ENCODE results near the gene SUN5.
"Not testable (repeated sequence)": the region's sequence is repeated elsewhere in the genome, so short reads cannot be mapped to it uniquely, and the experiment has no call there.

The SUN5 gene

DNA sequence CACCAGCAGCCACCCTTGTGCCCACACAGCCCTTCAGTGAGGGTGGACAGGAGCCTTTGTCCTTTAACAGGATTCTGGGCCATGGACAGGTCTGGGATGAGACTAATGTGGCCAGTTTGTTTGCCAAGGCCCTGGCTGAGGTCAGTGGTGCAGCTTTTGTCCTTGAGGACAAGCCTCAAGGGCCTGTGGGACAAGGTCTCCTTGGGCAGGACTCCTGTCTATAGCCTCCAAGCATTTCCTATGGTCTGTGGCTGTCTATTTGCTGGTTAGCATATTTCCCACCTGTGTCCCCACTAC lies 44.1 kb downstream of the SUN5 start:
- H3K36me3 ChIP-seq (ENCODE audit: low read depth), result no peaks in the 10 kb centered on the region
- H3K4me1 ChIP-seq (ENCODE audit: insufficient read depth, poor library complexity, severe bottlenecking), result no peaks in the 10 kb centered on the region
- no peak for TF ChIP-seq CTCF (IDR thresholded peaks at IDR 0.05; ENCODE audit: poor library complexity, severe bottlenecking)
- peaks cover 5% of the 10 kb centered on the region for H3K9me3 ChIP-seq (ENCODE audit: severe bottlenecking)
- no peak overlapping the region for H3K27ac ChIP-seq (ENCODE audit: poor library complexity, severe bottlenecking)
- DNase-seq (ENCODE audit: low spot score) (no peak), ATAC-seq (ENCODE audit: low read depth) (no peak)
- H3K4me3 ChIP-seq (ENCODE audit: severe bottlenecking), result no peak overlapping the region
- H3K27me3 ChIP-seq (ENCODE audit: insufficient read depth, poor library complexity, severe bottlenecking), result no peaks in the 10 kb centered on the region

GRCh38 chr20:32959351-32960221 lies 44.6 kb downstream of the SUN5 start:
- Histone ChIP-seq H3K4me3 (ENCODE audit: severe bottlenecking) (no peak overlapping the region), H3K36me3 (ENCODE audit: low read depth) (no peaks in the 10 kb centered on the region), H3K4me1 (ENCODE audit: insufficient read depth, poor library complexity, severe bottlenecking) (no peaks in the 10 kb centered on the region), H3K27ac (ENCODE audit: poor library complexity, severe bottlenecking) (no peak overlapping the region), H3K9me3 (ENCODE audit: severe bottlenecking) (peaks cover 5% of the 10 kb centered on the region), H3K27me3 (ENCODE audit: insufficient read depth, poor library complexity, severe bottlenecking) (peaks cover 3% of the 10 kb centered on the region)
- TF ChIP-seq CTCF (IDR thresholded peaks at IDR 0.05; ENCODE audit: poor library complexity, severe bottlenecking), result no peak
- peak; percentile 72 for DNase-seq (ENCODE audit: low spot score)
- ATAC-seq (ENCODE audit: low read depth), result no peak

GRCh38 chr20:32958574-32958973 lies 45.7 kb downstream of the SUN5 start:
- H3K27ac ChIP-seq (ENCODE audit: poor library complexity, severe bottlenecking), result no peak overlapping the region
- peaks cover 5% of the 10 kb centered on the region for H3K9me3 ChIP-seq (ENCODE audit: severe bottlenecking)
- ATAC-seq (ENCODE audit: low read depth) (no peak), DNase-seq (ENCODE audit: low spot score) (peak; percentile 56)
- H3K4me1 ChIP-seq (ENCODE audit: insufficient read depth, poor library complexity, severe bottlenecking), result no peaks in the 10 kb centered on the region
- H3K4me3 ChIP-seq (ENCODE audit: severe bottlenecking), result no peak overlapping the region
- H3K27me3 ChIP-seq (ENCODE audit: insufficient read depth, poor library complexity, severe bottlenecking), result peaks cover 12% of the 10 kb centered on the region
- no peak for TF ChIP-seq CTCF (IDR thresholded peaks at IDR 0.05; ENCODE audit: poor library complexity, severe bottlenecking)
- H3K36me3 ChIP-seq (ENCODE audit: low read depth), result no peaks in the 10 kb centered on the region

GRCh38 chr20:32957459-32957858 lies 46.8 kb downstream of the SUN5 start:
- H3K4me3 ChIP-seq (ENCODE audit: severe bottlenecking), result no peak overlapping the region
- DNase-seq (ENCODE audit: low spot score), result peak; percentile 19

GRCh38 chr20:32950539-32950938 lies 53.7 kb downstream of the SUN5 start:
- H3K4me1 ChIP-seq (ENCODE audit: insufficient read depth, poor library complexity, severe bottlenecking); ATAC-seq (ENCODE audit: low read depth); H3K27ac ChIP-seq (ENCODE audit: poor library complexity, severe bottlenecking); H3K9me3 ChIP-seq (ENCODE audit: severe bottlenecking); H3K4me3 ChIP-seq (ENCODE audit: severe bottlenecking); H3K36me3 ChIP-seq (ENCODE audit: low read depth); DNase-seq (ENCODE audit: low spot score): not testable (repeated sequence)
- peaks cover 80% of the 10 kb centered on the region for H3K27me3 ChIP-seq (ENCODE audit: insufficient read depth, poor library complexity, severe bottlenecking)

More at GRCh38 chr20:32957459-32957858, 46.8 kb downstream of the SUN5 start:
- Histone ChIP-seq H3K4me1 (ENCODE audit: insufficient read depth, poor library complexity, severe bottlenecking) (no peaks in the 10 kb centered on the region), H3K27me3 (ENCODE audit: insufficient read depth, poor library complexity, severe bottlenecking) (peaks cover 17% of the 10 kb centered on the region), H3K9me3 (ENCODE audit: severe bottlenecking) (peaks cover 5% of the 10 kb centered on the region), H3K36me3 (ENCODE audit: low read depth) (no peaks in the 10 kb centered on the region), H3K27ac (ENCODE audit: poor library complexity, severe bottlenecking) (no peak overlapping the region)
- no peak for TF ChIP-seq CTCF (IDR thresholded peaks at IDR 0.05; ENCODE audit: poor library complexity, severe bottlenecking)
- no peak for ATAC-seq (ENCODE audit: low read depth)

Measured in RWPE2 (cell line).